Astrocyte of the cerebellum (primary cell): ENCODE data around the gene CYTH1.
A peak's percentile ranks its signal among the peaks of the same experiment; 100 is the strongest.

Experiments used
- DNase-seq: peaks from one replicate; pipeline ENCODE4 v3.0.0-alpha.2; 2011; ENCODE audit warnings: low read depth
- H3K4me3 ChIP-seq: 2 replicates; pipeline ENCODE4 v1.5.1; 2011; ENCODE audit warnings: mild to moderate bottlenecking, low read depth, low read length, moderate library complexity
- in situ Hi-C: cut with HindIII; loops from 2 replicates; pipeline ENCODE4 v1.10.0; 2017; ENCODE audit warnings: low sequenced_read_pairs
- TF ChIP-seq, protein P1 (sequence below): IDR thresholded peaks from 2 replicates; pipeline ENCODE4 v1.5.1; 2012; ENCODE audit warnings: low read length, low read depth, moderate library complexity, mild to moderate bottlenecking; ENCODE audit errors: missing control alignments

The CYTH1 gene

DNA sequence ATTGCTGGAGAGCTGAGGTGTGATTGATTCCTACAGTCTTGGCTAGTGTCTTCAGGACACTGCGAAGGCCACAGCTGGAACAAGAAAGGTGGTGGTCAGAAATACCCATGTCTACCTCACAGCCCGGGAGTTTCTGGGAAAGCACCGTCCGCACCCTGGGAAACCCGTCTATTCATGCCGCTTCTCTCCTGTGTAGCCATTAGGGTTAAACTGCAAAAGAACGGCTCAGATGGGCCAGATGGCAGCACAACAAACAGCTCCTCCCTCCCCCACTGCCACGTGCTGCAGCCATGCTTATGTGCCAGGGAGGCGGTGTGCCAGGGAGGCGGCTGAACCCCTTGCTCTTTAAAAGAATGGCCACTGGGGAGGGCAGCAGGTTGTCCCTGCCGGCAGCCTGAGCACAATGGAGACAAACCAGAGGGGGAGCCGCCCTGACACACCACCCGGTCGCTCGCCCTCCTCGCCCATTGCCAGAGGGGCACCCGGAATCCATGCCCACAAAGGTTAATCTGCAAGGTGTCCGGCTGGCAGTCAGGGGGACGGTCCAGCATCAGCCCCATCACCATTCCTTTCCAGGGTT lies 65.2 kb downstream of the CYTH1 start:
- TF ChIP-seq, protein P1, sequence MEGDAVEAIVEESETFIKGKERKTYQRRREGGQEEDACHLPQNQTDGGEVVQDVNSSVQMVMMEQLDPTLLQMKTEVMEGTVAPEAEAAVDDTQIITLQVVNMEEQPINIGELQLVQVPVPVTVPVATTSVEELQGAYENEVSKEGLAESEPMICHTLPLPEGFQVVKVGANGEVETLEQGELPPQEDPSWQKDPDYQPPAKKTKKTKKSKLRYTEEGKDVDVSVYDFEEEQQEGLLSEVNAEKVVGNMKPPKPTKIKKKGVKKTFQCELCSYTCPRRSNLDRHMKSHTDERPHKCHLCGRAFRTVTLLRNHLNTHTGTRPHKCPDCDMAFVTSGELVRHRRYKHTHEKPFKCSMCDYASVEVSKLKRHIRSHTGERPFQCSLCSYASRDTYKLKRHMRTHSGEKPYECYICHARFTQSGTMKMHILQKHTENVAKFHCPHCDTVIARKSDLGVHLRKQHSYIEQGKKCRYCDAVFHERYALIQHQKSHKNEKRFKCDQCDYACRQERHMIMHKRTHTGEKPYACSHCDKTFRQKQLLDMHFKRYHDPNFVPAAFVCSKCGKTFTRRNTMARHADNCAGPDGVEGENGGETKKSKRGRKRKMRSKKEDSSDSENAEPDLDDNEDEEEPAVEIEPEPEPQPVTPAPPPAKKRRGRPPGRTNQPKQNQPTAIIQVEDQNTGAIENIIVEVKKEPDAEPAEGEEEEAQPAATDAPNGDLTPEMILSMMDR = no peak
- no peak for DNase-seq
- in situ Hi-C loops = no loop called here
- H3K4me3 ChIP-seq = peak overlapping the region; percentile 44

DNA sequence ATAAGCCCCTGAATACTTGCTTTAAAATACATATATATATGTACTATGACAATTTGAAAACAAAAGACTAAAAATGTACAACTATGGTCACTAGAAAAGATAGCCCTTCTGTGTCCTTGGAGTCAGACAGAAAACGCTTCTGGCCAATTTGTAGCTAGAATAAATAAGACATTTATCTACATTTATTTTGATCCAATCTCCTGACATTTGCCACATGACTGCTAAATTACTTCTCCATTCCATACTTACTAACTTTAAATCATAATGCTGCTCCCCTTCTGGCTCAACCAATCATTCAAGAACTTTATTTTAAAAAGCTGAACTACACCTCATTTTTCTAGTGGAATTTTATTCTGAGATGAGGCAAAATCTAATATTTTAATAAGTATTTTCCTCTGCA lies 65.8 kb downstream of the CYTH1 start:
- H3K4me3 ChIP-seq = no peak overlapping the region
- TF ChIP-seq, protein P1 = no peak
- no peak for DNase-seq
- in situ Hi-C loops = no loop called here

DNA sequence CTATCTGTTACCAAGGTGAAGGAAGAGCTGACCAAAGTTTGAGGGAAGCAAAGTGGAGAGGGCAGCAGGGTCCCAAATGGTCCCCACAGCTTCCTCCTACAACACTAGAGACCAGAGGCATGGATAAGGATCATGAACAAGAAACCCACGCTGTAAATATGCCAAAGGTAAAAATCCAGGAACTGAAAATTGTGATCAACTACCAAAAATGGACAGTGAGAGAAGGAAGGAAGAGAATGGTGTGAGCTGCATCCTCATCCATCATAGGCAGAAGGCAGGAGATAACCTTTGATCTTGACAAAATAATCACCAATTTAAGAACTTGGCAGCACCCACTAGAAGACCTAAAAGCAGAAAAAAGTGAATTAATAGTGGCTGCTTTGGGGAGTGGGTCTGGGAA lies 66.2 kb downstream of the CYTH1 start:
- TF ChIP-seq, protein P1 = no peak
- DNase-seq = no peak
- no peak overlapping the region for H3K4me3 ChIP-seq
- in situ Hi-C loops = no loop called here

DNA sequence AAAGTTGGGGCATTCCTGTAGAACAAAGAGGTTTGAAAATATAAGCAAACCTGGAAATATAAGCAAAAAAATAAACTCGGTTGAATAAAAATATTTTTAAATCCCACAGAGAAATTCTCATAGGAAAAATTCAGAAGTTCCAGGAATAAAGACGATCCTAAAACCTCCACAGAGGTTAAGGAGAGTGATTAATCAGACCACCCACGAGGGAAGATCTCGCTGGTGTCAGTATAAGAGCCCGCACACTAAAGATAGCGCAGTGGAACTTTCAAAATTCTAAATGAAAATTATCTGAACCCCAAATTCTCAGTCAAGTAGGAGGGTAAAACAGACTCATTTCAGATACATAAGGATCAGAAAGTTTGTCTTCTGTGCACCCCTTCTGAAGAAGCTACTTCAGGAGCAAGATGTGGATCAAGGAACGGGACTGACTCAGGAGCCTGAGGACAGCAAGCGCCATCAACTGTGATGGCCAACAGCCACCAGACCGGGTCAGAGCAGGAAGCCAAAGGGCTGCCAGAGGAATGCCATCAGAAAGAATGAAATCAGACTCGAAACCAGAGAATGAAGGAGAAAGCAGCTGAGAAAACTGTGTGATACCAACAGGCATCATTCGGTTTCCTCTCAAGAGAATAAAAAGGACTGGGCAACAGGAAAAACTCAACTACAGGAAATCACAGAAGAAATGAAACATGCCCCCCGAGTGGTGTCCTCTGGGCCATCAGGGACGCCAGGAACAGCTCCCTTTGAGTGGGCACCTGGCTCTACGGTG lies 66.9 kb downstream of the CYTH1 start:
- no peak for DNase-seq
- H3K4me3 ChIP-seq = no peak overlapping the region
- TF ChIP-seq, protein P1 = no peak
- in situ Hi-C loops = no loop called here

DNA sequence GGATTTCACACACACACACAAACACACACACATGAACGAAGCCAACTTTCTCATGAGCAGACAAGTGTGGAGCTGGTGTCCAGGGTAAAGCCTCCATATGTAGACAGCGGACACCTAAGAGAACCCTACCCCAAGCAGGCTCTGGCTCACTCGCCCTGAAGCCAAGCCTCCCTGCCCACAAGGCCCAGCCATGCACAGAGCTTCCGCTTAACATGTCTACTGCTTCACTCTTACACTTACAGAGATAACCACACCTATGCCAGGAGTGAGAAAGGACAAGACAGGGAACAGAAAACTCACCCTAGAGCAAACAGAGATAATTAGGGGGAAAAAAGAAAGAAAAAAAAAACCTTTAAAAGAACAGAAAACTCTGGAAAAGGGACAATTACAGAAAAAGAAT lies 67.5 kb downstream of the CYTH1 start:
- no peak for DNase-seq
- in situ Hi-C loops = no loop called here
- TF ChIP-seq, protein P1 = no peak
- H3K4me3 ChIP-seq = no peak overlapping the region

DNA sequence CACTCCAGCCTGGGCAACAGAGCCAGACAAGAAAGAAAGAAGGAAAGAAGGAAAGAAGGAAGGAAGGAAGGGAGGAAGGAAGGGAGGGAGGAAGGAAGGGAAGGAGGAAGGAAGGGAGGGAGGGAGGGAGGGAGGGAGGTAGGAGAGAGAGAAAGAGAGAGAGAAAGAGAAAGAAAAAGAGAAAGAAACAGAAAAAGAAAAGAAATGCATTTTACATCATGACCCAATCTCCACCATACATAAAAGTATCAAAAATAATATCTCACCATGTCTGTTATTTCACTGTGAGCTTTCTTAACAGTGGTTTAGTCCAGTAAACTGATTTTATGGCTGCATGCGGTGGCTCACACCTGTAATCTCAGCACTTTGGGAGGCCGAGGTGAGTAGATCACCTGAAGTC lies 70.0 kb downstream of the CYTH1 start:
- no peak for DNase-seq
- no peak overlapping the region for H3K4me3 ChIP-seq
- TF ChIP-seq, protein P1 = no peak
- in situ Hi-C loops = no loop called here
